Measurements from ENCODE around the gene ZFP1. TPM values are rescaled to one million over a fixed set of nuclear protein-coding genes. Genes with fewer than 3 reads are reported as not detected.

Gene ZFP1
- total and polyA plus RNA-seq, 2 of the 4 experiments (the other 2 are of a cell fraction): 3.8 to 16.0 TPM

DNA sequence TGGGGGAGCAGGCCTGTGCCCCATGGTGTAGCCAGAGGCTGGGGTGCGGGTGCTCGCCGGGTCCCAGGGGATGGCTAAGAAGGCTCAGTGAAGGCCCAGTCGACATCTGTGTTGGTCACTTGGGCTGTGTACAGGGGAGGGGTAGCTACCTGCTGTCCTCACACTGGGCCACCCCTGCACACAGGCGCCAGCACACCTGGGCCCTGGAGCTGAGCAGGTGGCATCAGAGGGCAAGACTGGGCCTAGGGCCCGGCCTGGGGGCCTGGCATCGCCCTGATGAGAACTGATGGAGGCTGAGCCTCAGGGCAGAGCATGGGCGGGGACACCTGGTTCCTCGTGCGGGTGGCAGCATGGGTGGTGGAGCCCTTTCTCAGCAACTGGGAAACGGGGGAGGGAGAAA lies 59.5 kb downstream of the ZFP1 start:
- H3K9ac ChIP-seq (ENCODE audit: low read depth, low read length): no peak overlapping the region
- TF ChIP-seq, protein P1, sequence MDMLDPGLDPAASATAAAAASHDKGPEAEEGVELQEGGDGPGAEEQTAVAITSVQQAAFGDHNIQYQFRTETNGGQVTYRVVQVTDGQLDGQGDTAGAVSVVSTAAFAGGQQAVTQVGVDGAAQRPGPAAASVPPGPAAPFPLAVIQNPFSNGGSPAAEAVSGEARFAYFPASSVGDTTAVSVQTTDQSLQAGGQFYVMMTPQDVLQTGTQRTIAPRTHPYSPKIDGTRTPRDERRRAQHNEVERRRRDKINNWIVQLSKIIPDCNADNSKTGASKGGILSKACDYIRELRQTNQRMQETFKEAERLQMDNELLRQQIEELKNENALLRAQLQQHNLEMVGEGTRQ (IDR thresholded peaks at IDR 0.05; ENCODE audit: low read depth, low read length): no peak
- TF ChIP-seq CHD1 (IDR thresholded peaks at IDR 0.05; ENCODE audit: low read depth, low read length) (no peak), NFE2L2 (IDR thresholded peaks at IDR 0.05; ENCODE audit: low read depth, low read length) (no peak), MAZ (IDR thresholded peaks at IDR 0.05; ENCODE audit: borderline replicate concordance, low read depth, low read length) (no peak), RCOR1 (IDR thresholded peaks at IDR 0.05; ENCODE audit: insufficient replicate concordance, low read length) (no peak), RAD21 (IDR thresholded peaks at IDR 0.05; ENCODE audit: low read length) (no peak), SMC3 (IDR thresholded peaks at IDR 0.05; ENCODE audit: low read depth, low read length) (no peak), FOS (IDR thresholded peaks at IDR 0.05; ENCODE audit: low read depth, low read length) (no peak), POLR2A (IDR thresholded peaks at IDR 0.05; ENCODE audit: low read depth, low read length) (no peak), RFX5 (IDR thresholded peaks at IDR 0.05; ENCODE audit: low read depth, low read length) (no peak), BHLHE40 (IDR thresholded peaks at IDR 0.05; ENCODE audit: low read depth, low read length) (no peak), MAFK (IDR thresholded peaks at IDR 0.05; ENCODE audit: low read depth, low read length) (no peak), CEBPB (IDR thresholded peaks at IDR 0.05; ENCODE audit: low read depth, low read length) (no peak), MXI1 (IDR thresholded peaks at IDR 0.05; ENCODE audit: borderline replicate concordance, low read depth, low read length) (no peak)
- TF ChIP-seq, protein P2, sequence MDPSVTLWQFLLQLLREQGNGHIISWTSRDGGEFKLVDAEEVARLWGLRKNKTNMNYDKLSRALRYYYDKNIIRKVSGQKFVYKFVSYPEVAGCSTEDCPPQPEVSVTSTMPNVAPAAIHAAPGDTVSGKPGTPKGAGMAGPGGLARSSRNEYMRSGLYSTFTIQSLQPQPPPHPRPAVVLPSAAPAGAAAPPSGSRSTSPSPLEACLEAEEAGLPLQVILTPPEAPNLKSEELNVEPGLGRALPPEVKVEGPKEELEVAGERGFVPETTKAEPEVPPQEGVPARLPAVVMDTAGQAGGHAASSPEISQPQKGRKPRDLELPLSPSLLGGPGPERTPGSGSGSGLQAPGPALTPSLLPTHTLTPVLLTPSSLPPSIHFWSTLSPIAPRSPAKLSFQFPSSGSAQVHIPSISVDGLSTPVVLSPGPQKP (IDR thresholded peaks at IDR 0.05; ENCODE audit: borderline replicate concordance, low read depth, low read length): no peak
- TF ChIP-seq, protein P3, sequence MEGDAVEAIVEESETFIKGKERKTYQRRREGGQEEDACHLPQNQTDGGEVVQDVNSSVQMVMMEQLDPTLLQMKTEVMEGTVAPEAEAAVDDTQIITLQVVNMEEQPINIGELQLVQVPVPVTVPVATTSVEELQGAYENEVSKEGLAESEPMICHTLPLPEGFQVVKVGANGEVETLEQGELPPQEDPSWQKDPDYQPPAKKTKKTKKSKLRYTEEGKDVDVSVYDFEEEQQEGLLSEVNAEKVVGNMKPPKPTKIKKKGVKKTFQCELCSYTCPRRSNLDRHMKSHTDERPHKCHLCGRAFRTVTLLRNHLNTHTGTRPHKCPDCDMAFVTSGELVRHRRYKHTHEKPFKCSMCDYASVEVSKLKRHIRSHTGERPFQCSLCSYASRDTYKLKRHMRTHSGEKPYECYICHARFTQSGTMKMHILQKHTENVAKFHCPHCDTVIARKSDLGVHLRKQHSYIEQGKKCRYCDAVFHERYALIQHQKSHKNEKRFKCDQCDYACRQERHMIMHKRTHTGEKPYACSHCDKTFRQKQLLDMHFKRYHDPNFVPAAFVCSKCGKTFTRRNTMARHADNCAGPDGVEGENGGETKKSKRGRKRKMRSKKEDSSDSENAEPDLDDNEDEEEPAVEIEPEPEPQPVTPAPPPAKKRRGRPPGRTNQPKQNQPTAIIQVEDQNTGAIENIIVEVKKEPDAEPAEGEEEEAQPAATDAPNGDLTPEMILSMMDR (conservative IDR thresholded peaks at IDR 0.05; ENCODE audit: low read depth, low read length): no peak
- no peak overlapping the region for H2BK15ac ChIP-seq (ENCODE audit: low read depth, low read length)
- CTCF ChIA-PET: no interaction called here
- no peaks in the 10 kb centered on the region for H3K9me3 ChIP-seq (ENCODE audit: control insufficient read depth, insufficient read depth, low read length)
- H4K91ac ChIP-seq (ENCODE audit: insufficient read depth, low read depth, low read length): no peak overlapping the region
- H3K9me1 ChIP-seq (ENCODE audit: insufficient read depth, low read length): no peaks in the 10 kb centered on the region
- WGBS, 2 experiments (ENCODE audit: extremely low coverage in 2 of 2, insufficient read length in 1 of 2): 80% methylated on average over 3 of the region's 11 CpGs; no CpG with 5 or more reads in 1 of the 2 experiments
- H4K5ac ChIP-seq (ENCODE audit: low read depth, low read length): no peak overlapping the region
- in situ Hi-C loops (cut with MboI; ENCODE audit: low sequenced_read_pairs): loop anchor here (25.0 kb wide), 2 partner anchors 379 to 554 kb away; no protein-coding TSS in a partner anchor
- dilution Hi-C loops (cut with HindIII; ENCODE audit: low sequenced_read_pairs, unreplicated experiment): no loop called here
- H3K4ac ChIP-seq (ENCODE audit: low read depth, low read length): no peak overlapping the region
- H3K4me2 ChIP-seq (ENCODE audit: low read depth, low read length): no peak overlapping the region
- no peak overlapping the region for H2AK9ac ChIP-seq (replicated peaks; ENCODE audit: low read depth, low read length, poor library complexity)
- no TSS peak for BruUV-seq (replicated peaks)
- intact Hi-C loops (cut with micrococcal nuclease): loop anchor here (2.0 kb wide), 1 partner anchor 17 kb away; no protein-coding TSS in a partner anchor
- no peak overlapping the region for H3K27ac ChIP-seq (ENCODE audit: insufficient read depth, low read length)
- H3K27me3 ChIP-seq (ENCODE audit: control insufficient read depth, insufficient read depth, low read length): 0 out of 2 replicates have a peak, but pooled peaks cover 5% of the 10 kb centered on the region
- H2AK5ac ChIP-seq (ENCODE audit: low read depth, low read length): no peak overlapping the region
- H3K14ac ChIP-seq (replicated peaks; ENCODE audit: low read depth, low read length): no peak overlapping the region
- no peak for ATAC-seq (ENCODE audit: low read depth)
- POLR2A ChIA-PET (ENCODE audit: unreplicated experiment): no interaction called here
- no peak overlapping the region for H3K18ac ChIP-seq (ENCODE audit: low read depth, low read length)
- H3K4me1 ChIP-seq (ENCODE audit: control insufficient read depth, insufficient read depth, low read length): no peaks in the 10 kb centered on the region
- no peak overlapping the region for H4K8ac ChIP-seq (ENCODE audit: low read depth in 2 of 2, low read length in 2 of 2)
- no peaks in the 10 kb centered on the region for H3K79me1 ChIP-seq (ENCODE audit: low read depth in 1 of 2, low read length in 2 of 2)
- H2BK5ac ChIP-seq (ENCODE audit: low read depth, low read length, poor library complexity, severe bottlenecking): no peak overlapping the region
- DNase-seq: no peak
- H2AFZ ChIP-seq (replicated peaks; ENCODE audit: low read length, poor library complexity): no peak overlapping the region
- H3K23ac ChIP-seq (ENCODE audit: low read depth, low read length): no peak overlapping the region
- H4K20me1 ChIP-seq (ENCODE audit: insufficient read depth, low read length): no peaks in the 10 kb centered on the region
- no peak overlapping the region for H3K4me3 ChIP-seq (ENCODE audit: insufficient read depth, low read depth, low read length)
- no peak overlapping the region for H3K56ac ChIP-seq (ENCODE audit: extremely low read depth, insufficient read depth, low read length)
- H3K36me3 ChIP-seq (ENCODE audit: control insufficient read depth, insufficient read depth, low read length): no peaks in the 10 kb centered on the region
- H2BK120ac ChIP-seq (ENCODE audit: low read depth, low read length): no peak overlapping the region
- H2BK20ac ChIP-seq (ENCODE audit: low read depth, low read length): no peak overlapping the region

Measured in IMR-90 (cell line).